Measurements from ENCODE around the gene CX3CR1. TPM values are rescaled to one million over a fixed set of nuclear protein-coding genes. Genes with fewer than 3 reads are reported as not detected.
A peak's percentile ranks its signal among the peaks of the same experiment; 100 is the strongest.
"Not testable (repeated sequence)": the region's sequence is repeated elsewhere in the genome, so short reads cannot be mapped to it uniquely, and the experiment has no call there.

The CX3CR1 gene
- total and polyA plus RNA-seq, 3 experiments from 2014 or later: 0.74 to 98.7 (median 1.1) TPM

DNA sequence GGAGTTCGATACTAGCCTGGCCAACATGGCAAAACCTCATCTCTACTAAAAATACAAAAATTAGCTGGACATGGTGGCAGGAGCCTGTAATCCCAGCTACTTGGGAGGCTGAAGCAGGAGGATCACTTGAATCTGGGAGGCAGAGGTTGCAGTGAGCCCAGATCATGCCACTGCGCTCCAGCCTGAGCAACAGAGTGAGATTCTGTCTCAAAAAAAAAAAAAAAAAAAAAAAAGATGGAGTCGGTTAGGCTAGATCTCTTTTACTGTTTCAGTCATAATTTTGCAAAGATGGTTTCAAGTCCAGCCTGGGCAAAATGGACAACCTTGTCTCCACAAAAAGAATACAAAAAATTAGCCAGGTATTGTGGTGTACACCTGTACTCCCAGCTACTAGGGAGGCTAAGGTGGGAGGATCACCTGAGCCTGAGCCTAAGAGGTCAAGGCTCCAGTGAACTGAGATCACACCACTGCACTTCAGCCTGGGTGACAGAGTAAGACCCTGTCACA, 42.4 kb upstream of the CX3CR1 start:
- H3K27ac Mint-ChIP-seq; H3K27me3 Mint-ChIP-seq; DNase-seq; H3K9me3 ChIP-seq (ENCODE audit: low read length); H3K4me3 ChIP-seq (ENCODE audit: low read length); H3K4me1 ChIP-seq (ENCODE audit: insufficient read depth, low read length); H3K36me3 ChIP-seq (ENCODE audit: insufficient read depth, low read length); POLR2A ChIA-PET; H3K36me3 Mint-ChIP-seq; H3K9me3 Mint-ChIP-seq; H3K4me3 Mint-ChIP-seq; H3K27ac ChIP-seq (ENCODE audit: low read depth, low read length); CTCF ChIA-PET; H3K27me3 ChIP-seq (ENCODE audit: insufficient read depth, low read length, poor library complexity, severe bottlenecking): not testable (repeated sequence)
- H3K4me1 Mint-ChIP-seq: peaks cover 14 to 40% (median 18%) of the 10 kb centered on the region in 3 donors

DNA sequence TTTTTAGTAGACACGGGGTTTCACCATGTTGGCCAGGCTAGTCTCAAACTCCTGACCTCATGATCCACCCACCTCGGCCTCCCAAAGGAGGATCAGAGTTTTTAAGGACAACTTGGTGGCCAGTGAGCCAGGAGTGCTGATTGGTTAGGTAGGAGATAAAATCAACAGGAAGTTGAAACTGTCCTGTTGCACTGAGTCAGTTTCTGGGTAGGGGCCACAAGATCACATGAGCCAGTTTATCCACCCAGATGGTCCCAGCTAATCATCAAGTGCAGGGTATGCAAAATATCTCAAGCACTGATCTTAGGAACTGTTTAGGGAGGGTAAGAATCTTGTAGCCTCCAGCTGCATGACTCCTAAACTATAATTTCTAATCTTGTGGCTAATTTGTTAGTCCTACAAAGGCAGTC, 41.7 kb upstream of the CX3CR1 start:
- H3K36me3 ChIP-seq (ENCODE audit: insufficient read depth, low read length); H3K4me1 ChIP-seq (ENCODE audit: insufficient read depth, low read length); H3K36me3 Mint-ChIP-seq; CTCF ChIA-PET; POLR2A ChIA-PET; H3K4me3 Mint-ChIP-seq; H3K9me3 ChIP-seq (ENCODE audit: low read length); H3K27ac ChIP-seq (ENCODE audit: low read depth, low read length); H3K27me3 ChIP-seq (ENCODE audit: insufficient read depth, low read length, poor library complexity, severe bottlenecking); H3K9me3 Mint-ChIP-seq; H3K27me3 Mint-ChIP-seq; DNase-seq; H3K4me3 ChIP-seq (ENCODE audit: low read length): not testable (repeated sequence)
- peak overlapping the region in 1 of 8 donors; percentile 63 for H3K27ac Mint-ChIP-seq
- peaks cover 11 to 34% (median 18%) of the 10 kb centered on the region in 3 donors for H3K4me1 Mint-ChIP-seq

DNA sequence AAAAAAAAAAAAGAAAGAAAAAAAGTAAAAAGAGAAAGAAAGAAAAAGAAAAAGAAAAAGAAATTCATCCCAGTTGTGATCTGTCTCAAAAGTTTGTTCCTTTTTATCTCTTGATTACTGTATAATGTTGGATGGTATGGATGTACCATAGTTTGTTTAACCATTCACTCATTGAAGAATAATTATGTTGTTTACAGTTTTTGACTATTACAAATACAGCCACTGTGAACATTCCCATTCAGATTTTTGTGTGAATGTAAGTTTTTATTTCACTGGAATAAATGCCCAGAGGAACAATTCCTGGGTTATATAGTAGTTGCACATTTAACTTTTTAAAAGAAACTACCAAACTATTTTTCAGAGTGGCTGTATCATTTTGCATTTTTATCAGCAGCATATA, 39.4 kb upstream of the CX3CR1 start:
- peaks cover 0 to 16% (median 0%) of the 10 kb centered on the region in 3 donors for H3K36me3 Mint-ChIP-seq
- no peaks in the 10 kb centered on the region for H3K9me3 ChIP-seq (ENCODE audit: low read length)

GRCh38 chr3:39318301-39318700, 38.5 kb upstream of the CX3CR1 start:
- Mint-ChIP-seq H3K27me3 (peaks cover 3 to 6% of the 10 kb centered on the region in 2 donors), H3K4me1 (peaks cover 7 to 11% (median 9%) of the 10 kb centered on the region in 3 donors), H3K27ac (no peak overlapping the region), H3K4me3 (no peak overlapping the region), H3K9me3 (peaks cover 3 to 11% (median 8%) of the 10 kb centered on the region in 5 donors), H3K36me3 (peaks cover 0 to 20% (median 2%) of the 10 kb centered on the region in 3 donors)
- ChIA-PET CTCF (no interaction called here), POLR2A (no interaction called here)
- Histone ChIP-seq H3K4me3 (ENCODE audit: low read length) (no peak overlapping the region), H3K9me3 (ENCODE audit: low read length) (no peaks in the 10 kb centered on the region), H3K27me3 (ENCODE audit: insufficient read depth, low read length, poor library complexity, severe bottlenecking) (no peaks in the 10 kb centered on the region), H3K27ac (ENCODE audit: low read depth, low read length) (no peak overlapping the region), H3K36me3 (ENCODE audit: insufficient read depth, low read length) (no peaks in the 10 kb centered on the region), H3K4me1 (ENCODE audit: insufficient read depth, low read length) (peaks cover 3% of the 10 kb centered on the region)
- DNase-seq: no peak

More for the DNA sequence above, 39.4 kb upstream of the CX3CR1 start:
- Histone ChIP-seq H3K36me3 (ENCODE audit: insufficient read depth, low read length) (no peaks in the 10 kb centered on the region), H3K27me3 (ENCODE audit: insufficient read depth, low read length, poor library complexity, severe bottlenecking) (no peaks in the 10 kb centered on the region), H3K27ac (ENCODE audit: low read depth, low read length) (no peak overlapping the region), H3K4me1 (ENCODE audit: insufficient read depth, low read length) (peaks cover 3% of the 10 kb centered on the region), H3K4me3 (ENCODE audit: low read length) (no peak overlapping the region)
- ChIA-PET CTCF (no interaction called here), POLR2A (no interaction called here)
- Mint-ChIP-seq H3K27me3 (peaks cover 0 to 6% of the 10 kb centered on the region in 2 donors), H3K9me3 (peaks cover 0 to 7% (median 6%) of the 10 kb centered on the region in 5 donors), H3K4me1 (peaks cover 11 to 15% (median 14%) of the 10 kb centered on the region in 3 donors), H3K27ac (no peak overlapping the region), H3K4me3 (no peak overlapping the region)
- no peak for DNase-seq

DNA sequence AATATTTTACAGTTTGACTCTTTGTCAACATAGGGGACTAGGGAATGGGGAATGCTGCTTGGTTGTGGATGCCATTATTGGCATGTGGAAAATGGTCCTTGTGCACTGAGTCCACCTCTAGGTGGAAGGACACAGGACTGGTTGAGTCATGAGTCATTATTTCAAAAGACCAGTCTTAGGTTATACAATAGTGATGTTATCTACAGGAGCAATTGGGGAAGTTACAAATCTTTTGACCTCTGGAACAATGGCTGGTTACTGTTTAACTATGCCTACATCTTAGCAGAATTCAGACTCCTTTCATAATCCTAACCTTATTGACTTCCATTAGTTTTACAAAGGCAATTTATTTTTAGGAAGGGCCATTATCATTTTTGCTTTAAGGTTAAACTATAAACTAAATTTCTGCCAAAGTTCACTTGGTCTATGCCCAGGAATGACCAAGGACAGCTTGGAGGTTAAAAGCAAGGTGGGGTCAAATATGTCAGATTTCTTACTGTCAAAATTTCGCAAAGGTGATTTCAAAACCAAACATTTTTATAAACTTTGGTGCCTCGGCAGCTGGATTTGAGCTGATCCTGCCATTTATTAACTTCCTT, 37.8 kb upstream of the CX3CR1 start:
- Histone ChIP-seq H3K9me3 (ENCODE audit: low read length) (no peaks in the 10 kb centered on the region), H3K27ac (ENCODE audit: low read depth, low read length) (no peak overlapping the region), H3K4me3 (ENCODE audit: low read length) (no peak overlapping the region), H3K27me3 (ENCODE audit: insufficient read depth, low read length, poor library complexity, severe bottlenecking) (no peaks in the 10 kb centered on the region), H3K36me3 (ENCODE audit: insufficient read depth, low read length) (no peaks in the 10 kb centered on the region), H3K4me1 (ENCODE audit: insufficient read depth, low read length) (peaks cover 1% of the 10 kb centered on the region)
- no peak overlapping the region for H3K27ac Mint-ChIP-seq
- POLR2A ChIA-PET: no interaction called here
- CTCF ChIA-PET: no interaction called here
- peaks cover under 1 to 4% (median 3%) of the 10 kb centered on the region in 3 donors for H3K4me1 Mint-ChIP-seq
- peaks cover 0 to 19% (median 2%) of the 10 kb centered on the region in 3 donors for H3K36me3 Mint-ChIP-seq
- H3K9me3 Mint-ChIP-seq: peaks cover 3 to 14% (median 9%) of the 10 kb centered on the region in 5 donors
- H3K4me3 Mint-ChIP-seq: no peak overlapping the region
- no peak for DNase-seq
- H3K27me3 Mint-ChIP-seq: peaks cover 3 to 6% of the 10 kb centered on the region in 2 donors

GRCh38 chr3:39315420-39315819, 35.6 kb upstream of the CX3CR1 start:
- Mint-ChIP-seq H3K27ac (no peak overlapping the region), H3K4me3 (no peak overlapping the region), H3K4me1 (no peaks in the 10 kb centered on the region), H3K9me3 (peaks cover 3 to 20% (median 17%) of the 10 kb centered on the region in 5 donors), H3K27me3 (peaks cover 3 to 5% of the 10 kb centered on the region in 2 donors), H3K36me3 (peaks cover 0 to 24% (median 2%) of the 10 kb centered on the region in 3 donors)
- Histone ChIP-seq H3K4me3 (ENCODE audit: low read length) (no peak overlapping the region), H3K9me3 (ENCODE audit: low read length) (no peaks in the 10 kb centered on the region), H3K27ac (ENCODE audit: low read depth, low read length) (no peak overlapping the region), H3K4me1 (ENCODE audit: insufficient read depth, low read length) (no peaks in the 10 kb centered on the region), H3K36me3 (ENCODE audit: insufficient read depth, low read length) (no peaks in the 10 kb centered on the region), H3K27me3 (ENCODE audit: insufficient read depth, low read length, poor library complexity, severe bottlenecking) (no peaks in the 10 kb centered on the region)
- ChIA-PET POLR2A (no interaction called here), CTCF (no interaction called here)
- no peak for DNase-seq

DNA sequence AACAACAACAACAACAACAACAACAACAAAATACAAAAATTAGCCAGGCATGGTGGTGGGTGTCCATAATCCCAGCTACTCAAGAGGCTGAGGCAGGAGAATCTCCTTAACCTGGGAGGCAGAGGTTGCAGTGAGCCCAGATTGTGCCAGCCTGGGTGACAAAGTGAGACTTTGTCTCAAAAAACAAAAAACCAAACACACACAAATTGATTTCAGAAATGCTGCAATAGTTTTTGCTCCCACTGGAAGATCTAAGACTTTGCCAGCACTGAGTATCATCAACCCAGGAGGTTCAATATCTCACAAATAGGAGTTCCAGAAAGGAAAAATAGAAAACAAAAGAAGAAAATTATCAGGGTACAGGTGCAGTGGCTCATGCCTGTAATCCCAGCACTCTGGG, 33.5 kb upstream of the CX3CR1 start:
- peaks cover 0 to 24% (median 2%) of the 10 kb centered on the region in 3 donors for H3K36me3 Mint-ChIP-seq
- CTCF ChIA-PET: no interaction called here
- peaks cover 5 to 9% of the 10 kb centered on the region in 2 donors for H3K27me3 Mint-ChIP-seq
- DNase-seq: no peak
- Histone ChIP-seq H3K27me3 (ENCODE audit: insufficient read depth, low read length, poor library complexity, severe bottlenecking) (no peaks in the 10 kb centered on the region), H3K4me1 (ENCODE audit: insufficient read depth, low read length) (no peaks in the 10 kb centered on the region), H3K4me3 (ENCODE audit: low read length) (no peak overlapping the region), H3K27ac (ENCODE audit: low read depth, low read length) (no peak overlapping the region), H3K36me3 (ENCODE audit: insufficient read depth, low read length) (no peaks in the 10 kb centered on the region), H3K9me3 (ENCODE audit: low read length) (no peaks in the 10 kb centered on the region)
- H3K4me3 Mint-ChIP-seq: no peak overlapping the region
- H3K4me1 Mint-ChIP-seq: no peaks in the 10 kb centered on the region
- POLR2A ChIA-PET: no interaction called here
- no peak overlapping the region for H3K27ac Mint-ChIP-seq
- H3K9me3 Mint-ChIP-seq: peaks cover 3 to 20% (median 17%) of the 10 kb centered on the region in 5 donors

- Mint-ChIP-seq H3K4me3 (no peak overlapping the region), H3K27me3 (peaks cover 36 to 49% of the 10 kb centered on the region in 2 donors), H3K9me3 (peaks cover 20 to 71% (median 47%) of the 10 kb centered on the region in 5 donors), H3K36me3 (peaks cover 0 to 59% (median 6%) of the 10 kb centered on the region in 3 donors), H3K4me1 (no peaks in the 10 kb centered on the region), H3K27ac (no peak overlapping the region)
- H3K27me3 ChIP-seq (ENCODE audit: insufficient read depth, low read length, poor library complexity, severe bottlenecking): no peaks in the 10 kb centered on the region
- CTCF ChIA-PET: interaction anchor here (1.7 to 3.4 kb wide), 2 partner anchors 11 to 14 kb away, joined by 5 to 9 read pairs; no protein-coding TSS in a partner anchor
- no peak overlapping the region for H3K27ac ChIP-seq (ENCODE audit: low read depth, low read length)
- DNase-seq: no peak
- H3K4me1 ChIP-seq (ENCODE audit: insufficient read depth, low read length): no peaks in the 10 kb centered on the region
- H3K4me3 ChIP-seq (ENCODE audit: low read length): no peak overlapping the region
- H3K9me3 ChIP-seq (ENCODE audit: low read length): peaks cover 15% of the 10 kb centered on the region
- no peaks in the 10 kb centered on the region for H3K36me3 ChIP-seq (ENCODE audit: insufficient read depth, low read length)
- POLR2A ChIA-PET: no interaction called here
These were observed 22.3 kb upstream of the CX3CR1 start for GRCh38 chr3:39302178-39302577.
